ENCODE results near the gene CFAP119.

CFAP119 gene

GRCh38 chr16:30766206-30766932 lies 4.5 kb upstream of the CFAP119 start:
- TF ChIP-seq MAX (IDR thresholded peaks at IDR 0.05; ENCODE audit: low read depth, low read length) (no peak), CTCF (IDR thresholded peaks at IDR 0.05; ENCODE audit: low read depth, low read length) (no peak), MYC (IDR thresholded peaks at IDR 0.05; ENCODE audit: low read depth, low read length) (no peak), POLR2A (IDR thresholded peaks at IDR 0.05; ENCODE audit: extremely low read depth, insufficient read length) (no peak)
- DNase-seq (ENCODE audit: low read depth): no peak
- no peak overlapping the region for H3K4me3 ChIP-seq (ENCODE audit: low read depth, low read length)

GRCh38 chr16:30764816-30765465 lies 3.1 kb upstream of the CFAP119 start:
- TF ChIP-seq POLR2A (IDR thresholded peaks at IDR 0.05; ENCODE audit: extremely low read depth, insufficient read length): no peak
- no peak for TF ChIP-seq CTCF (IDR thresholded peaks at IDR 0.05; ENCODE audit: low read depth, low read length)
- no peak for TF ChIP-seq MAX (IDR thresholded peaks at IDR 0.05; ENCODE audit: low read depth, low read length)
- TF ChIP-seq MYC (IDR thresholded peaks at IDR 0.05; ENCODE audit: low read depth, low read length): no peak
- no peak for DNase-seq (ENCODE audit: low read depth)
- no peak overlapping the region for H3K4me3 ChIP-seq (ENCODE audit: low read depth, low read length)

- TF ChIP-seq MAX (IDR thresholded peaks at IDR 0.05; ENCODE audit: low read depth, low read length) (no peak), MYC (IDR thresholded peaks at IDR 0.05; ENCODE audit: low read depth, low read length) (no peak), CTCF (IDR thresholded peaks at IDR 0.05; ENCODE audit: low read depth, low read length) (no peak), POLR2A (IDR thresholded peaks at IDR 0.05; ENCODE audit: extremely low read depth, insufficient read length) (no peak)
- H3K4me3 ChIP-seq (ENCODE audit: low read depth, low read length): no peak overlapping the region
- DNase-seq (ENCODE audit: low read depth): no peak
Measured at GRCh38 chr16:30764086-30764485, 2.2 kb upstream of the CFAP119 start.

GRCh38 chr16:30762991-30763725 lies 1.3 kb upstream of the CFAP119 start:
- H3K4me3 ChIP-seq (ENCODE audit: low read depth, low read length): peak overlapping the region; percentile 94
- no peak for DNase-seq (ENCODE audit: low read depth)
- TF ChIP-seq MYC (IDR thresholded peaks at IDR 0.05; ENCODE audit: low read depth, low read length) (no peak), CTCF (IDR thresholded peaks at IDR 0.05; ENCODE audit: low read depth, low read length) (no peak), MAX (IDR thresholded peaks at IDR 0.05; ENCODE audit: low read depth, low read length) (no peak), POLR2A (IDR thresholded peaks at IDR 0.05; ENCODE audit: extremely low read depth, insufficient read length) (no peak)

GRCh38 chr16:30761427-30761927 lies 385 bp downstream of the CFAP119 start:
- peak overlapping the region; percentile 94 for H3K4me3 ChIP-seq (ENCODE audit: low read depth, low read length)
- TF ChIP-seq POLR2A (IDR thresholded peaks at IDR 0.05; ENCODE audit: extremely low read depth, insufficient read length): peak; percentile 51
- no peak for TF ChIP-seq CTCF (IDR thresholded peaks at IDR 0.05; ENCODE audit: low read depth, low read length)
- peak; percentile 48; the same call in 1 of the 2 replicates for TF ChIP-seq MYC (IDR thresholded peaks at IDR 0.05; ENCODE audit: low read depth, low read length)
- TF ChIP-seq MAX (IDR thresholded peaks at IDR 0.05; ENCODE audit: low read depth, low read length): no peak; the same call in none of the 2 replicates
- DNase-seq (ENCODE audit: low read depth): peak; percentile 83

Data from NB4 (cell line).